ENCODE measurements around the gene DSCAML1. TPM values are rescaled to one million over a fixed set of nuclear protein-coding genes. Genes with fewer than 3 reads are reported as not detected.

DSCAML1 gene
- total and polyA plus RNA-seq, 12 donors, result 0.16 to 1.5 (median 0.57) TPM

DNA sequence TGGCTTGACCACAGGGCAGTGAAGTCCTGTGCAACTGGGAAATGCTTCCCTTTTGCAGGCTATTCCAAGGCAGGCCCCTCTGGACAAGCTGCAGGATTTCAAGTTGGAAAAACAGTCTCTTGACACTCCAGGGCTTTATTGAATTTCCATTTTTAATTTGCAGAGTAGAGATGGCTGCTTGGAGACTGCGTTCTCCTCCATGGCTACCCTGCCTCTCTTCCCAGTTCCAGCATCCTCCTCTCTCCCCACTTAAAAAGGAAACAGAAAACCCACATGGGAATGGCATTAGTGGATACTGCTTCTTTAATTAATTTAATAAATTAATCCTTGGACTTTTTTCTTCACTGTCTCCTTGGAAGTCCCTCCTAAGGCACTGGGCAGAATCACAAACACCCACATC is 115.6 kb downstream of the DSCAML1 start:
- 84 to 92% methylated on average over 1 of the region's 1 CpG for WGBS, 2 donors
- no peaks in the 10 kb centered on the region for H3K36me3 ChIP-seq
- peaks cover 0 to 5% (median 0%) of the 10 kb centered on the region in 9 donors for H3K4me1 ChIP-seq
- intact Hi-C loops (cut with DNase I), result no loop called here
- ATAC-seq, result no peak
- no peaks in the 10 kb centered on the region for H3K9me3 ChIP-seq
- H3K27ac ChIP-seq, result no peak overlapping the region
- H3K27me3 ChIP-seq, result peaks cover 0 to 2% (median 0%) of the 10 kb centered on the region in 7 donors
- DNase-seq, result no peak
- no peak overlapping the region for H3K4me3 ChIP-seq
- TF ChIP-seq, protein P1, sequence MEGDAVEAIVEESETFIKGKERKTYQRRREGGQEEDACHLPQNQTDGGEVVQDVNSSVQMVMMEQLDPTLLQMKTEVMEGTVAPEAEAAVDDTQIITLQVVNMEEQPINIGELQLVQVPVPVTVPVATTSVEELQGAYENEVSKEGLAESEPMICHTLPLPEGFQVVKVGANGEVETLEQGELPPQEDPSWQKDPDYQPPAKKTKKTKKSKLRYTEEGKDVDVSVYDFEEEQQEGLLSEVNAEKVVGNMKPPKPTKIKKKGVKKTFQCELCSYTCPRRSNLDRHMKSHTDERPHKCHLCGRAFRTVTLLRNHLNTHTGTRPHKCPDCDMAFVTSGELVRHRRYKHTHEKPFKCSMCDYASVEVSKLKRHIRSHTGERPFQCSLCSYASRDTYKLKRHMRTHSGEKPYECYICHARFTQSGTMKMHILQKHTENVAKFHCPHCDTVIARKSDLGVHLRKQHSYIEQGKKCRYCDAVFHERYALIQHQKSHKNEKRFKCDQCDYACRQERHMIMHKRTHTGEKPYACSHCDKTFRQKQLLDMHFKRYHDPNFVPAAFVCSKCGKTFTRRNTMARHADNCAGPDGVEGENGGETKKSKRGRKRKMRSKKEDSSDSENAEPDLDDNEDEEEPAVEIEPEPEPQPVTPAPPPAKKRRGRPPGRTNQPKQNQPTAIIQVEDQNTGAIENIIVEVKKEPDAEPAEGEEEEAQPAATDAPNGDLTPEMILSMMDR (IDR thresholded peaks at IDR 0.05), result no peak

DNA sequence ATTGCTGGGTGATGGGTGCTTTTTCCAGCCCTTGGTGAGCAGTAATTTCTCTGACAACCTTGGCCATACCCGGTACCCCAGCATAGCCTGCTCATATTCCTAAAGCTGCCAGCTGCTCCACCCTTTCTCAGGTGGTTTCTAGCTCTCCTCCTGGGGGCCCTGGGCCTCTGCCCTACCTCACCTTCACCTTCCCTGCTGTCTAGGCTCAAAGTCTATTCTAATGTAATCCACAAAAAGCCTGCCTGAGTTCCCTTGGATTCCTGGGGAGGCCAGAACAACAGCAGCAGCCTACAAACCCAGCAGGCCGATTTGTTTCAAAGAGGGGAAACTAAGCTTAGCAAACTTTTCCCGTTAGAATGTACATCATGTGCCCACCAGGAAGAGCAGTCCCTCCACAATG is 117.6 kb downstream of the DSCAML1 start:
- Histone ChIP-seq H3K4me3 (no peak overlapping the region), H3K27me3 (peaks cover 0 to 5% (median 0%) of the 10 kb centered on the region in 7 donors), H3K9me3 (no peaks in the 10 kb centered on the region), H3K4me1 (peaks cover 0 to 5% (median 0%) of the 10 kb centered on the region in 9 donors), H3K36me3 (no peaks in the 10 kb centered on the region), H3K27ac (no peak overlapping the region)
- intact Hi-C loops (cut with DNase I), result no loop called here
- 69 to 71% methylated on average over 3 of the region's 3 CpGs for WGBS, 2 donors
- no peak for ATAC-seq
- DNase-seq, result no peak
- TF ChIP-seq, protein P1 (IDR thresholded peaks at IDR 0.05), result no peak

DNA sequence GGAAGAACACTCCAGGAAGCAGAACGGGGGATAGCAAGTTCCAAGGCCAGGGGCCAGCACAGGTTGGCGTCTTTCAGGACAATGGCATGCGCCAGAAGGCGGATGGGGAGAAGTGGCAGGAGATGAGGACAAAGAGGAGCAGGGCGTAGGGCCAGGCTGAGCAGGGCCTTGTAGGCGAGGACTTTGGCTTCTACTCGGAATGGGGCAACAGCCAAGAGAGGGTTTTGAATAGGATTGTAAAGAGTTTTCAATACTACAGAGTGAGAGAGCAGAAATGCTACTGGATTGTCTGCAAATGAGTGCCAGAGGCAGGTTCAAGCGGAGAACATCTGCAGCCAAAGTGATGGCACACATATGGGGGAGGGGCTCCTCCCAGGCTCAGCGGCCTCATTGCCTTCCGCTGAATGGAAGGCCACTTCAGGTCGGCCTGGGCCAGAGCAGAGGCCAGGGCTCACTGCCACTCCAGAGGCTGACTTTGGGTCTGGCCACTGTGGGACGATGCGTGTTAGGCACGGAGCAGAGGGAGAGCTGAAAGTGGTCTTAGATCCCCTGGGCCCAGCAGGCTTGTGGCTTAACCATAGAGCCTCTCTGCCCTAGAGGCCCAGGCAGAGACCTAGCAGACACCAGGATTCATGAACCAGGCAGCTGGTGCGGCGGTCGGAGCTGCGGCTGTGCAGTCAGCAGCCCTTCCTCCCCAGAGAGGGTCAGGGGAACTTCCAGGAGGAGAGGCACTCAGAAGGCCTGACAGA is 118.2 kb downstream of the DSCAML1 start:
- H3K36me3 ChIP-seq, result no peaks in the 10 kb centered on the region
- TF ChIP-seq, protein P1 (IDR thresholded peaks at IDR 0.05), result no peak
- no peak for DNase-seq
- H3K9me3 ChIP-seq, result no peaks in the 10 kb centered on the region
- ATAC-seq, result peak in 3 of 8 donors; percentile 17 to 44 (median 39)
- peaks cover 0 to 5% (median 0%) of the 10 kb centered on the region in 7 donors for H3K27me3 ChIP-seq
- H3K27ac ChIP-seq, result no peak overlapping the region
- H3K4me3 ChIP-seq, result no peak overlapping the region
- WGBS, 2 donors, result 81 to 86% methylated on average over 18 of the region's 18 CpGs
- peaks cover 0 to 5% (median 0%) of the 10 kb centered on the region in 9 donors for H3K4me1 ChIP-seq
- intact Hi-C loops (cut with DNase I), result no loop called here

DNA sequence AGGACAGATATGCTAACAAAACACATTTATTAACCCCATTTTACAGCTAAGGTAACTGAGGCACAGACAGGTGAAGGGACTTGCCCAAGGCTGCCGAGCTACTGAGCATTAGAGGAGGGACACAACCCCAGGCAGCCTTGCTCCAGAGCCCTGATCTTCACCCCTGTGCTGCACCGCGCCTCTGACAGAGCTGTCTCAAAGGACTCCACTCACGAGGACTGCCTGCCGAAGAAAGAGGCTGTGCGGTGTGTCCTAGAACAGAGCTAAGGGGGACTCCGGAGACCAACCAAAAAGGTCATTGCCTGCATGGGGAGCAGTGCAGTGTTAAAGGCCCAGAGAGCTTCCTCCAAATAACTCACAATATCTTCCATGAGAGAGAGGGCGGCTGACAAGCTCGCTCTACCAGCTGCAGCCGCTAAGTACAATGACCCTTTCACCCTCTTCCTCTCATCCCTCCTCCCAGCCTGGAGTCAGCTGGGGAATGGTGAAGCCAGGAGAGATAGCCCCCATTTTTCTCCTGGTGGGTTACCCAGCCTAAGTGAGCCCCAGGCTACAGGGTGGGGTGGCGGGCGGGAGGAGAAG is 119.2 kb downstream of the DSCAML1 start:
- DNase-seq, result no peak
- WGBS, 2 donors, result 77 to 88% methylated on average over 12 of the region's 12 CpGs
- intact Hi-C loops (cut with DNase I), result no loop called here
- TF ChIP-seq, protein P1 (IDR thresholded peaks at IDR 0.05), result no peak
- ATAC-seq, result no peak
- no peaks in the 10 kb centered on the region for H3K36me3 ChIP-seq
- peaks cover 0 to 5% (median 0%) of the 10 kb centered on the region in 7 donors for H3K27me3 ChIP-seq
- no peak overlapping the region for H3K4me3 ChIP-seq
- H3K27ac ChIP-seq, result no peak overlapping the region
- H3K9me3 ChIP-seq, result no peaks in the 10 kb centered on the region
- H3K4me1 ChIP-seq, result peaks cover 0 to 5% (median 0%) of the 10 kb centered on the region in 9 donors

All from heart right ventricle (tissue), 16 donors.